BE2C (cell line): Measurements from ENCODE around the gene SRPK1.

Source experiments
- DNase-seq: peaks from one replicate; pipeline ENCODE4 v3.0.0-alpha.2; 2020
- H3K27me3 ChIP-seq: fragments of 250-450 bp; sonication (Bioruptor Pico); 2 replicates; pipeline ENCODE4 v1.5.1; 2020; ENCODE audit warnings: mild to moderate bottlenecking
- H3K36me3 ChIP-seq: fragments of 250-450 bp; sonication (Bioruptor Pico); 2 replicates; pipeline ENCODE4 v1.5.1; 2020; ENCODE audit warnings: mild to moderate bottlenecking
- H3K4me1 ChIP-seq: fragments of 250-450 bp; sonication (Bioruptor Pico); 2 replicates; pipeline ENCODE4 v1.5.1; 2020
- H3K4me3 ChIP-seq: 2 replicates; pipeline ENCODE4 v1.5.1; 2011; ENCODE audit warnings: low read depth, low read length
- H3K9me3 ChIP-seq: fragments of 250-450 bp; sonication (Bioruptor Pico); 2 replicates; pipeline ENCODE4 v1.5.1; 2020
- CTCF ChIP-seq: IDR thresholded peaks from 2 replicates; pipeline ENCODE4 v1.5.1; 2012; ENCODE audit warnings: mild to moderate bottlenecking, low read depth, low read length

SRPK1 gene

GRCh38 chr6:35794536-35795452 is 126.1 kb downstream of the SRPK1 start:
- DNase-seq: no peak
- Histone ChIP-seq H3K27me3 (no peaks in the 10 kb centered on the region), H3K4me3 (no peak overlapping the region), H3K9me3 (no peaks in the 10 kb centered on the region), H3K4me1 (no peaks in the 10 kb centered on the region), H3K36me3 (no peaks in the 10 kb centered on the region)
- TF ChIP-seq CTCF: no peak

GRCh38 chr6:35790683-35791082 is 130.2 kb downstream of the SRPK1 start:
- no peak for DNase-seq
- H3K9me3 ChIP-seq: no peaks in the 10 kb centered on the region; the same call in 1 of the 2 replicates
- no peaks in the 10 kb centered on the region for H3K36me3 ChIP-seq
- no peaks in the 10 kb centered on the region for H3K4me1 ChIP-seq
- H3K4me3 ChIP-seq: no peak overlapping the region
- peaks cover 12% of the 10 kb centered on the region for H3K27me3 ChIP-seq
- no peak for TF ChIP-seq CTCF

GRCh38 chr6:35788423-35788982 is 132.4 kb downstream of the SRPK1 start:
- no peak for DNase-seq
- H3K36me3 ChIP-seq: no peaks in the 10 kb centered on the region
- TF ChIP-seq CTCF: no peak
- H3K9me3 ChIP-seq: no peaks in the 10 kb centered on the region; the same call in 1 of the 2 replicates
- H3K4me3 ChIP-seq: no peak overlapping the region
- no peaks in the 10 kb centered on the region for H3K4me1 ChIP-seq
- peaks cover 12% of the 10 kb centered on the region for H3K27me3 ChIP-seq

- no peak for TF ChIP-seq CTCF
Observed at GRCh38 chr6:35787266-35788218, 133.4 kb downstream of the SRPK1 start.

DNA sequence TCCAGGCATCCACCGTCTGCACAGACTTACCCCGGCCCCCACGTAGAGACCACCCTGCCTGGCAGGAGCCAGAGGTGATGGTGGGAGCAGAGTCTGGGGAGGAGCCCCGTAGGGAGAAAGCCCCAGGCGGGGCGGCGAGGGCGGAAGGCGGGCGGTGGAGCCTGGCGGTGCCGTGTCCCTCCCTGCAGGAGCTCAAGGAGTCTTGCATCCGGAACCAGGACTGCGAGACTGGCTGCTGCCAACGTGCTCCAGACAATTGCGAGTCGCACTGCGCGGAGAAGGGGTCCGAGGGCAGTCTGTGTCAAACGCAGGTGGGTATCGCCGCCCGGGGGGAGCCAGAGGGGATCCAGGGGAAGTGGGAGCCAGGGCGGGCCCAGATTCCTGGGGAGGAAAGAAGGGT is 134.1 kb downstream of the SRPK1 start:
- Histone ChIP-seq H3K4me1 (no peaks in the 10 kb centered on the region), H3K27me3 (peaks cover 12% of the 10 kb centered on the region), H3K4me3 (peak overlapping the region; percentile 35), H3K9me3 (no peaks in the 10 kb centered on the region; the same call in 1 of the 2 replicates), H3K36me3 (no peaks in the 10 kb centered on the region)
- DNase-seq: peak; percentile 28
- TF ChIP-seq CTCF: no peak

More at GRCh38 chr6:35787266-35788218, 133.4 kb downstream of the SRPK1 start:
- no peaks in the 10 kb centered on the region for H3K36me3 ChIP-seq
- H3K4me3 ChIP-seq: peak overlapping the region; percentile 35
- DNase-seq: no peak
- H3K4me1 ChIP-seq: no peaks in the 10 kb centered on the region
- H3K27me3 ChIP-seq: peaks cover 12% of the 10 kb centered on the region
- H3K9me3 ChIP-seq: no peaks in the 10 kb centered on the region; the same call in 1 of the 2 replicates
